Adipocyte (in vitro differentiated cells): Measurements from ENCODE around the gene SETD1A.
A peak's percentile ranks its signal among the peaks of the same experiment; 100 is the strongest.

ENCODE experiments used
- DNase-seq: peaks from one replicate; pipeline ENCODE4 v3.0.0-alpha.2; 2015; ENCODE audit warnings: low read depth
- H3K27me3 ChIP-seq: replicated peaks from 2 replicates; pipeline ENCODE4 v1.7.0; 2013; ENCODE audit warnings: mild to moderate bottlenecking, low read length, moderate library complexity; ENCODE audit not compliant: control insufficient read depth, insufficient read depth
- H3K36me3 ChIP-seq: 2 replicates; pipeline ENCODE4 v1.7.0; 2013; ENCODE audit warnings: low read length, mild to moderate bottlenecking, moderate library complexity; ENCODE audit not compliant: control insufficient read depth, insufficient read depth, severe bottlenecking
- H3K4me1 ChIP-seq: 2 replicates; pipeline ENCODE4 v1.7.0; 2013; ENCODE audit warnings: mild to moderate bottlenecking, low read length, moderate library complexity; ENCODE audit not compliant: control insufficient read depth, insufficient read depth
- H3K4me3 ChIP-seq: 2 replicates; pipeline ENCODE4 v1.7.0; 2013; ENCODE audit warnings: mild to moderate bottlenecking, low read length, moderate library complexity
- H3K9ac ChIP-seq: 2 replicates; pipeline ENCODE4 v1.7.0; 2013; ENCODE audit warnings: mild to moderate bottlenecking, low read length, moderate library complexity
- H3K9me3 ChIP-seq: 2 replicates; pipeline ENCODE4 v1.7.0; 2013; ENCODE audit warnings: mild to moderate bottlenecking, low read length, moderate library complexity; ENCODE audit not compliant: control insufficient read depth

Gene SETD1A

GRCh38 chr16:30957456-30958174 lies at the start of gene SETD1A:
Gene SETD1A (plus strand): TSS chr16:30957754. CDS start chr16:30958732, 978 bp downstream.
- peak; percentile 99 for DNase-seq
- Histone ChIP-seq H3K9ac (peak within 1 kb of the TSS; percentile 98), H3K4me1 (peaks cover 35% of the 10 kb centered on the region), H3K9me3 (no peaks in the 10 kb centered on the region), H3K36me3 (peaks cover 33% of the 10 kb centered on the region), H3K4me3 (peak within 1 kb of the TSS; percentile 89), H3K27me3 (no peaks in the 10 kb centered on the region)

- H3K4me1 ChIP-seq = no peaks in the 10 kb centered on the region
- no peaks in the 10 kb centered on the region for H3K27me3 ChIP-seq
- no peak for DNase-seq
- no peak overlapping the region for H3K9ac ChIP-seq
- H3K9me3 ChIP-seq = no peaks in the 10 kb centered on the region
- H3K36me3 ChIP-seq = no peaks in the 10 kb centered on the region
- no peak overlapping the region for H3K4me3 ChIP-seq
Observed at GRCh38 chr16:30910427-30911029, 47.0 kb upstream of the SETD1A start.

- H3K4me1 ChIP-seq = no peaks in the 10 kb centered on the region
- DNase-seq = no peak
- H3K4me3 ChIP-seq = no peak overlapping the region
- H3K9ac ChIP-seq = no peak overlapping the region
- no peaks in the 10 kb centered on the region for H3K27me3 ChIP-seq
- H3K9me3 ChIP-seq = no peaks in the 10 kb centered on the region
- no peaks in the 10 kb centered on the region for H3K36me3 ChIP-seq
Observed at GRCh38 chr16:30912794-30913412, 44.7 kb upstream of the SETD1A start.

- Histone ChIP-seq H3K4me3 (no peak overlapping the region), H3K9ac (no peak overlapping the region), H3K36me3 (no peaks in the 10 kb centered on the region), H3K27me3 (no peaks in the 10 kb centered on the region), H3K4me1 (no peaks in the 10 kb centered on the region), H3K9me3 (no peaks in the 10 kb centered on the region)
- no peak for DNase-seq
Observed at GRCh38 chr16:30914830-30915229, 42.7 kb upstream of the SETD1A start.

GRCh38 chr16:30918614-30919013 lies 38.9 kb upstream of the SETD1A start:
- no peak overlapping the region for H3K9ac ChIP-seq
- no peak overlapping the region for H3K4me3 ChIP-seq
- no peak for DNase-seq
- peaks cover 5% of the 10 kb centered on the region for H3K4me1 ChIP-seq
- no peaks in the 10 kb centered on the region for H3K36me3 ChIP-seq
- H3K9me3 ChIP-seq = no peaks in the 10 kb centered on the region
- no peaks in the 10 kb centered on the region for H3K27me3 ChIP-seq

- Histone ChIP-seq H3K36me3 (no peaks in the 10 kb centered on the region), H3K9ac (peak overlapping the region; percentile 84)
- no peak for DNase-seq
Observed at GRCh38 chr16:30920891-30921290, 36.7 kb upstream of the SETD1A start.

GRCh38 chr16:30921459-30921747 lies 36.2 kb upstream of the SETD1A start:
- H3K27me3 ChIP-seq = no peaks in the 10 kb centered on the region
- H3K9me3 ChIP-seq = no peaks in the 10 kb centered on the region
- no peaks in the 10 kb centered on the region for H3K36me3 ChIP-seq
- H3K4me3 ChIP-seq = peak overlapping the region; percentile 89
- peaks cover 5% of the 10 kb centered on the region for H3K4me1 ChIP-seq
- H3K9ac ChIP-seq = peak overlapping the region; percentile 84
- DNase-seq = no peak

More at GRCh38 chr16:30920891-30921290, 36.7 kb upstream of the SETD1A start:
- no peaks in the 10 kb centered on the region for H3K9me3 ChIP-seq
- peaks cover 5% of the 10 kb centered on the region for H3K4me1 ChIP-seq
- no peaks in the 10 kb centered on the region for H3K27me3 ChIP-seq
- H3K4me3 ChIP-seq = no peak overlapping the region

- no peaks in the 10 kb centered on the region for H3K27me3 ChIP-seq
- H3K4me3 ChIP-seq = peak overlapping the region; percentile 89
- peaks cover 4% of the 10 kb centered on the region for H3K36me3 ChIP-seq
- H3K9ac ChIP-seq = peak overlapping the region; percentile 84
- H3K9me3 ChIP-seq = no peaks in the 10 kb centered on the region
- DNase-seq = peak; percentile 96
- H3K4me1 ChIP-seq = peaks cover 5% of the 10 kb centered on the region
Observed at GRCh38 chr16:30921748-30922419, 35.7 kb upstream of the SETD1A start.

- DNase-seq = peak; percentile 99
- peak overlapping the region; percentile 89 for H3K4me3 ChIP-seq
- no peaks in the 10 kb centered on the region for H3K27me3 ChIP-seq
- no peaks in the 10 kb centered on the region for H3K9me3 ChIP-seq
- H3K4me1 ChIP-seq = peaks cover 5% of the 10 kb centered on the region
- peak overlapping the region; percentile 84 for H3K9ac ChIP-seq
- peaks cover 4% of the 10 kb centered on the region for H3K36me3 ChIP-seq
Observed at GRCh38 chr16:30922420-30922959, 35.1 kb upstream of the SETD1A start.

GRCh38 chr16:30922960-30923535 lies 34.5 kb upstream of the SETD1A start:
- H3K4me1 ChIP-seq = peaks cover 5% of the 10 kb centered on the region
- DNase-seq = peak; percentile 100
- peaks cover 4% of the 10 kb centered on the region for H3K36me3 ChIP-seq
- peak overlapping the region; percentile 89 for H3K4me3 ChIP-seq
- no peaks in the 10 kb centered on the region for H3K27me3 ChIP-seq
- H3K9me3 ChIP-seq = no peaks in the 10 kb centered on the region
- peak overlapping the region; percentile 84 for H3K9ac ChIP-seq
